Skin of body (tissue), 2 donors: ENCODE data around the gene CDK16. TPM values are rescaled to one million over a fixed set of nuclear protein-coding genes. Genes with fewer than 3 reads are reported as not detected.
A peak's percentile ranks its signal among the peaks of the same experiment; 100 is the strongest.

Experiments used
- DNase-seq: peaks from one replicate; lab custom pipeline; 2025; lab: John Stamatoyannopoulos, UW
- total RNA-seq: library from RNA; depleted of rRNA; stranded (reverse); fragments of >200 nt; gene quantifications from one replicate; pipeline ENCODE4 v1.2.3, GENCODE V29; 2014

Gene CDK16
- total RNA-seq, 1 donor from 2014 or later, result 38.7 TPM

DNA sequence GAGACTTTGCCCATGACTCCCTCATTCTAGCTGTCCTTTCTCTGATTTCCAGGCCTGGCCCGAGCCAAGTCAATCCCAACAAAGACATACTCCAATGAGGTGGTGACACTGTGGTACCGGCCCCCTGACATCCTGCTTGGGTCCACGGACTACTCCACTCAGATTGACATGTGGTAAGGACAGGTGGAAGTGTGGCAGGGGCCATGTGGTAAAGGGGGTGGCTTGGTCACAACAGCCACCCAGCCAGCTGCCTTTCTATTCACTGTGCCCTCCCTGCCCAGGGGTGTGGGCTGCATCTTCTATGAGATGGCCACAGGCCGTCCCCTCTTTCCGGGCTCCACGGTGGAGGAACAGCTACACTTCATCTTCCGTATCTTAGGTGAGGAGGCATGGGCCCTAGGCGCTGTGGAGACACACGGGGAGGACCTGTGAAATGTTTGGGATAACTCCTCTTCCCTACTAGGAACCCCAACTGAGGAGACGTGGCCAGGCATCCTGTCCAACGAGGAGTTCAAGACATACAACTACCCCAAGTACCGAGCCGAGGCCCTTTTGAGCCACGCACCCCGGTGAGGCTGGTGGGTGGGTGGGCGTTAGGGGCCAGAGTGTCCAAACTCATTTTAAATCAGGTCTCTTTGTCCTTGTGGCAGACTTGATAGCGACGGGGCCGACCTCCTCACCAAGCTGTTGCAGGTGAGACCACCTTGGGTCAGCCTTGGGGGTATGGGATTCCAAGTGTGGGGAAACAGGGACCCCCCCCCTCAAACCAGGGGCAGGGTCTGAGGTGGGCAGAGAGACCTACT lies 8.3 kb downstream of the CDK16 start:
- no peak for DNase-seq

DNA sequence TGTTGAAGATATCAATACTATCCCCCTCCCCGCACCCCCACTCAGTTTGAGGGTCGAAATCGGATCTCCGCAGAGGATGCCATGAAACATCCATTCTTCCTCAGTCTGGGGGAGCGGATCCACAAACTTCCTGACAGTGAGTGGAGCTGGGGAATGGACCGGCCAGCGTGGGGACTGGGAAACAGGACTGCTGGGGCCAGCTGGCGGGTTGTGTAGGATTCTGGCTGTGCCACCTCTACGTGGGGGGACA lies 8.8 kb downstream of the CDK16 start:
- DNase-seq, result no peak

DNA sequence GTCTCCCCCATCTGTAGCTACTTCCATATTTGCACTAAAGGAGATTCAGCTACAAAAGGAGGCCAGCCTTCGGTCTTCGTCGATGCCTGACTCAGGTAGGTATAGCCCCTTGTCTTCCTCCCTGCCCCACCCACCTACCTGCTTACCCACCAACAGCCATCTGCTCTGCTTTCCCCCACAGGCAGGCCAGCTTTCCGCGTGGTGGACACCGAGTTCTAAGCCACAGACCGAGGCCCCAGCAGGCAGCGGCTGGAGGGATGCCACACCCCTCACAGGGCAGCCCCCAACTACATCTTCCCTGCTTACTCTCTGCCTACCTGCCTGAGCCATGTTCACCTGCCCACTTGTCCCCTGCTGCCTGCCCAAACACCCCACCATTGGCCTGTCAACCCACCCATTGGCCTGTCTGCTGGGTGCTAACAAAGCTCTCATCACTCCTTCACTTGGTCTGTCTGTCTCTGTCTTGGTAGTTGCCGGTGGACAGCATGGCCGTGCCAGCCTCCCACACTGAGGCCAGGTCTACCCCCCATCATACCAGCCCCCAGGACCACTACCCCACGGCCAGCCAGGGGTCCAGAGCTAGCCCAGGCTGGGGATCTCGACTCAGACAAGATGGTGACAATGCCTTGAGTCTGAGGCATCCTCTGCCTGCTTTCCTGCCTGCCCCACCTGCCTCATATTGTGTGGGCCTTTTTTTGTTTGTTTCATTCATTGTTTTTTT lies 10.2 kb downstream of the CDK16 start:
- no peak for DNase-seq

DNA sequence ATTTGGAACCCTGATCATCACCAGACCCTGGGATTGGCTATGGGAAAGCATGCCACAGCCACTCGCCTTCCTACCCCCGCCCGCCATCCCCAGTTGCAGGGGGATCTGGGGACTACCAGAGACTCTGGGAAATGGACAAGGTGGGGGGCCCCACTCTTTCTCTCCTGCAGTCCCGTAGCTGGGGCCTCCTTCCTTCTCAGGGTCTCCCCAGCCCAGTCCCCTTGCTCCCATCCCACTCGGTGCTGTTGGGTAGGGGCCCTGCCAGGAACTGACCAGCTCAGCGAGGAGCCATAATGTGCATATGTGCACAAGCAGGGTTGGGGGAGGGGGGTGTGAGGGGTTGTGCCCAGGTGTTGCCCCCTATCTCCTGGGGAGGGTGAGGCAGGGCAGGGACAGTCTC lies 10.9 kb downstream of the CDK16 start:
- no peak for DNase-seq

DNA sequence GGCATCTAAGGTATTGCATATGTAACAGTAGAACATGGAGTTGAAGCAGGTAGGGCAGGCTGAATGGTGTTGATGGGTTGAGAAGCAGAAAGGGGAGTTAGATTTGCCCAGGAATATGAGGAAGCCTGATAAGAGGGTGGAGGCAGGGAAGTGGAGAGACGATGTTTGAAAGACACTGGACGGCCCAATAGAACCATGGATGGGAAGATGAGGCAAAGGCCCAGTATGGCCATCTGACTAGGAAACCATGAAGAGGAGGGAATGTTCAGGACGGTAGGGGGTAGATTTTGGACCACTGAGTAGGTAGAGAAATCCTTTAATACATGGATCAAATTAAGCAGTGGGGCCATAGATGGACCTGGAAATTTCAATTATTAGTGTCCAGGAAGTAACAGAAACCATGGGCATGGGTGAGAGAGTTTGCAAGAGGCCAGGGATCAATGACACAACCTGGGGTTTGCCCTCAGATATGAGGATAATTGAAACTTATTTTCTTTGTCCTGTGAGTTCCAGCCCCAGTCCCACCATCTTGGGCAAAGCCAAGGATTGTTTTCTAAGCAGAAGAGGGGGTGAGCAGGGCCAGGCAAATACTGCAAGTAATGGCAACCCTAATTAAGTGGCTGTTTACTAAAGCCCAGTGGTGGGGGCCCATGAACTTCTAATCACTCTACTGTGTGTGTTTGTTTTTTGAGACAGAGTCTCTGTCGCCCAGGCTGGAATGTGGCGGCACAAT lies 11.8 kb downstream of the CDK16 start:
- DNase-seq, result no peak

DNA sequence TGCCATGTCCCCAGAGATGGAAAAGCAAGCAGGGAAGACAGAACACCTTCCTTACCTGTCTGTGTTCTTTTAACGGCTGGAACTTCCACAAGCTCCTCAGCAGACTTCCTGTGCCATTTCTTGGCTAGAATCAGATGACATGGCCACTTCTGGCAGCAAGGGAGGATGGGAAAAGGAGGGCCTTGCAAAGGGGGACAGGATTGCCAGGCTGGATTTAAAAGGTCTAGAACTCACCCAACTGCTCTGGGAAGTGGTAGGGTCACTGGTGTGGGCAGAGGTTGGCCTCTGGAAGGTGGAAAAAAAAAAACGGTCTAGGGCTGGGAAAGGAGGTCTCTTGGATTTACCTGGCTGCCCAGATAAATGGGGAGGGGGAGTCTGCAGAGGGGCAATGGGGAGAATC lies 12.7 kb downstream of the CDK16 start:
- no peak for DNase-seq

DNA sequence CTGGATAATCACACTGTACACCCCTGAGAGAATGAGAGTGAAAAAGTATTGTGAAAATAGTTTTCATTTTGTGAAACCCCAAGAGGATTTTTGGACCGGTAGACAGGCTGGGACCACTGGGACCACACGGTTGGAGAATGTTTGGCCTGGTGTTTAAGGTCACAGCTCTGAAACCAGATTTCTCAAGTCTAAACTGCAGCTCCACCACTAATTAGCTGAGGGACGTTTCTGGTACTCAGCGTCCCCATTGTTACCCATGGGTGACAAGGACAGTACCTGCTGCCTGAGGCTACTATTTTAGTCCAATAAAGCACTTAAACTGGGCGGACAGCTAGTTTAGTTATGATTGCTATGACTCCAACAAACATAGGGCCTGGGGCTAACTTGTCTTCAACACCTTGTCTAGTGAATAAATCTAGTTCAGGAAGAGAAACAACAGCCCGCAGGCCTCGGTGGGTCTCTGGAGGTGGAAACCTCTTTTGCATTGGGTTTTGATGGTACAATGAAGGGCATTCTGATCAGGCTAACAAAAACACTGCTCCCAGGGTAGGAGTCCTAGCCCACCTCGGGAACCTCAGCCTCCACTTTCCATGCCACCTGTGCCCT lies 13.8 kb downstream of the CDK16 start:
- no peak for DNase-seq

DNA sequence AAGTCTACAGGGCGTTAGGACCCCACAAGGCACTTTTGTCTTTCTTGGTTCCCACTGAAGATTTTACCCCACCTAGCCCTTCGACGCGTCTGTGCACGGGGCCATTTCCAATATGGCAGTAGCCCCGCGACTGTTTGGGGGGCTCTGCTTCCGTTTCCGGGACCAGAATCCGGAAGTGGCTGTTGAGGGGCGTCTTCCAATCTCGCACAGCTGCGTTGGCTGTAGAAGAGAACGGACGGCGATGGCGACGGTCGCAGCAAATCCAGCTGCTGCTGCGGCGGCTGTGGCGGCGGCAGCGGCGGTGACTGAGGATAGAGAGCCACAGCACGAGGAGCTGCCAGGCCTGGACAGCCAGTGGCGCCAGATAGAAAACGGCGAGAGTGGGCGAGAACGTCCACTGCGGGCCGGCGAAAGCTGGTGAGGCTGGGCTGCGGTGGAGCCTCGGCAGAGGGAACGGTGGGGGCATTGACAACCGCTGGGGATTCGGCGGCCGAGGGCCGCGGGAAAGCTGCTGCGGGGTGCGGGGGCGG lies 14.4 kb downstream of the CDK16 start, which contains the start of gene USP11:
Gene USP11 (plus strand): TSS at position 207 of the 530 bp plus-strand sequence. CDS start 35 bp downstream, at position 242.
- peak; percentile 26 for DNase-seq

DNA sequence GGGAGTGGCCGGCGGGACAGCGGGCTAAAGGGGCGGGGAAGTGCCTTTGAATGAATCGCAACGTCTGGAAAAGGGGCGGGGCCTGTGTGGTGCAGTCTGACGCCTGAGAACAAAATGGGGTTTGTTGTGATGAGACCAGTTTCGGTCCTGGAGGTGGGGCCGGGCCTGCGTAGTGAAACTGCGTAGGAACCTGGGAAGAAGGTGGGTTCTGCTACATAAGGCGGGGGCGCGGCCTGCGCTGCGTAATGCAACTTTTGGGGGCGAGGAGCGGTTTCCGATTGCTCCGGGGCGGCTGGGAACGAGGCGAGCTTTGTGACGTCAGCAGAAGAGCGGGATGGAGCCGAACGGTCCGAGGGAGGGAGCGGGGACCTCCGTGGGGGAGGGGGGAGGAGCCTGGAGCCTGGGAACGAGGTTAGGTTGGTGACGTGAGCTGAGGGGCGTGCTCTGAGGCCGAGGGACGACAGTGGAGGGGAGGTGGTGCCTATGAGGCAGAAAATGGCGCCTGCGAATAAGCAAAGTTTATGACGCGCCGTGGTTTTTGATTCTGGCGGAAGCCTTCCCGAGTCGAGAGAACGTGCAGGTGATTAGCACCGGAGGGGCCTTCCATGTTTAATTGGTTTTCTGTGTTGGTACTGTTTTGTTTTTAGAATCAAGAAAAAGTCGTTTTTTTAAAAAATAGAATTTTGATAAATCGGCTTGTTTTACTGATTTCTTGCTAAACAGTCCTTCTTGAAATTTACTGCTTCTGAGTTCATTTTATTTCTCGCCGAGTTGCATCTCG lies 15.0 kb downstream of the CDK16 start:
- peak; percentile 98 for DNase-seq

DNA sequence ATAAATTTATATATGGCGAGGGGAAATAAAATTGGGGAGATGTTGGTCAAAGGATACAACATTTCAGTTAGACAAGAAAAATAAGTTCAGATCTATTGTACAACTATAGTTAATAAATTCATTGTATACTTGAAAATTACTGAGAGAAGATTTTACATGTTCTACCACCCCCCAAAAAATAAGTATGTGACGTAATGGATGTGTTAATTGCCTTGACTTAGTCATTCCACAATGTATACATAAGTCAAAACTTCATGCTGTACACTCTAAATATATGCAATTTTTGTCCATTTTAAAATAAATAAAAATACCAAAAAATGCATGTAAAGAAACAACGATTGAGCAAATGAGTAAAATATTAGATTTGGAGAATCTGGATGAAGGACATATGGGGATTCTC lies 16.1 kb downstream of the CDK16 start:
- no peak for DNase-seq

DNA sequence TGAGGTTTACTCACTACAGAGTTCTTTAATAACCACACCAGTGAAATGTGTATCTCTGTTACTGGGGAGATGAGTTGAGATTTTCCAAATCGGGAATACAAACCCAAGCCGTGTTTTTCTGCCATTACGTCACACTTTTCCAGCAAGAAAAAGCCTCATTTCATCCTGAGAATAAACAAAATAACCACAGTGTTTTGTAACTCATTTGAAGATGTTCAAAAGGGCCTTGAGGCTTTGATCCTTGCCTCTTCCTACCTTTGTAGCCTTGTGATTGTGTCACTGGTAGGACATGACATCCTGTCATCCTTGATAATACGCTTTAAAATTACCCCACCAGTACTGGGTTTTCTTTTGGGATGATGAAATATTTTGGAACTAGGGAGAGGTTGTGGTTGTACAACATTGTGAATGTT lies 17.2 kb downstream of the CDK16 start:
- DNase-seq, result no peak

DNA sequence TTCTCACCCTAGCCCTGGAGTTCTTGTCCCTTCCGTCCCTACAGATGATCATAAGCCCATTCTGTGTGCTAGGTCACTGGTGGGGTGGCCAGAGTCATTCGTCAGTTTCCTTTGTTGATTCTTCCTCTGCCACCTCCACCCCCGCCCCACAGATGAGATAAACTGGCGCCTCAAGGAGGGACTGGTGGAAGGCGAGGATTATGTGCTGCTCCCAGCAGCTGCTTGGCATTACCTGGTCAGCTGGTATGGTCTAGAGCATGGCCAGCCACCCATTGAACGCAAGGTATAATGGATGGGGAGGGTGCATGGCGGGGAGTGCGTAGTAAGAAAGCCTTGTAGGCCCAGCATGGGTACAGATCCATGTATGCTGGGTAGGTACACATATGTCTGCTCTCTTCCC lies 20.7 kb downstream of the CDK16 start:
- DNase-seq, result no peak

DNA sequence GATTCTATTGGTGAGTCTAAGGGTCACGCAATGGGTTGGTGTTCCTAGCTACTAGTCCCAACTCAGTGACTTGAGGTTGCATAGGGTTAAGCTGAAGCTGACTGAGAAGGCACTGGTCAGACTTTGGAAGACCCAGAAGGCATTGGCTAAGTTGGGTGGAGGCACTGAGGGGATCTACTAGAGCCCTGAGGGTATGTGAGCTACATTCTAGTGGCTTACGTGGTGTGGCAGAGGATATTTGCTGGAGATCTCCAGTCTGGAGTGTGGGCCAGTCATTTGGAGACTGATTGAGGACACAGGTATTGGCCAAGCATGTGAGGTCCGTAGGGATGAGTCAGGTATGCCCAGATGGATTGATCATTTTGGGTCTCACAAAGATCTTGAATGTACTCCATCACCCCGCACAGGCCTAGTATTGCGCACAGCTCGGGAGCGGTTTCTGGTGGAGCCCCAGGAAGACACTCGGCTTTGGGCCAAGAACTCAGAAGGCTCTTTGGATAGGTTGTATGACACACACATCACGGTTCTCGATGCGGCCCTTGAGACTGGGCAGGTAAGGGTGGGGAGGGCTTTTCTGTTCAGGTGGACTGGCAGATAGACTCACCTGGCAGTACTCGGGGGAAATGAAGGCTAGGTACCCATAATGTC lies 21.5 kb downstream of the CDK16 start:
- DNase-seq, result no peak

DNA sequence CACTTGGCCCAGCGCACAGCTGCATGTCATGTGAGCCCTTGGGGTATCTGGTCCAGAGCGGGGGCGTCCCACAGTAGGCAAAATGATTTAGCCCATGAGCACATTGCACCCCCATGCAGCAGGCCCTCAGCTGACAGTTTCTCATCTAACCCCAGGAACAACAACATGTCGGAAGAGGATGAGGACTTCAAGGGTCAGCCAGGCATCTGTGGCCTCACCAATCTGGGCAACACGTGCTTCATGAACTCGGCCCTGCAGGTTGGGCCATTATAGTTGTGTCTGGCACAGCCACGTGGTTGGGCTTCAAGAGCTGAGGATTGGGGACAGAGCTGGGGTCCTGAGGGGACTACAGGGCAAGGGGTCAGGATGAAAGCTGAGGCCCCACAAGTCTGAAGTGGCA lies 22.1 kb downstream of the CDK16 start:
- no peak for DNase-seq

DNA sequence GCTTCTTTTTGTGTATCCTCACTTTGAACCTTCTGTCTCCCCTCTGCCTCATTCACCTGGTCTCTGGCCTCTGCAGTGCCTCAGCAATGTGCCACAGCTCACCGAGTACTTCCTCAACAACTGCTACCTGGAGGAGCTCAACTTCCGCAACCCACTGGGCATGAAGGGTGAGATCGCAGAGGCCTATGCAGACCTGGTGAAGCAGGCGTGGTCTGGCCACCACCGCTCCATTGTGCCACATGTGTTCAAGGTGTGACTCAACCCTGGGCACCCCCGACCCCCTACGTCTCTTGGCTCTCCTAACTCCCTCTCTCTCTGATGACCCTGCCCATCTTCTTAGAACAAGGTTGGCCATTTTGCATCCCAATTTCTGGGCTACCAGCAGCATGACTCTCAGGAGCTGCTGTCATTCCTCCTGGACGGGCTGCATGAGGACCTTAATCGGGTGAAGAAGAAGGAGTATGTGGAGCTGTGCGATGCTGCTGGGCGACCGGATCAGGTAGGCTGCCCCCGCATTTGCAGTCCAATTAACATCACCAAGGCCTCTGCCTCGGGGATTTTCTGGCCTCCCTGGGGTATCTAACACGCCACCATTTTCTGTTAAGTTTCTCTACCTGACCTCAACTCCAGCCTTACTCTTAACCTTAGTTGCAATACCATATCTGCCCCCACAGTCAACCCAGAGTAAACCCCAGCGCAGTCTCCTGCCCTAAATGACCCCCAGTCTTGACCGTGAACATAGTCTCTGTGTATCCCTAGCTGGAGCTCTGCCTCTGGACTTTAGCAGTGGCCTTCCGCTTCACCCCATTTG lies 22.9 kb downstream of the CDK16 start:
- no peak for DNase-seq

DNA sequence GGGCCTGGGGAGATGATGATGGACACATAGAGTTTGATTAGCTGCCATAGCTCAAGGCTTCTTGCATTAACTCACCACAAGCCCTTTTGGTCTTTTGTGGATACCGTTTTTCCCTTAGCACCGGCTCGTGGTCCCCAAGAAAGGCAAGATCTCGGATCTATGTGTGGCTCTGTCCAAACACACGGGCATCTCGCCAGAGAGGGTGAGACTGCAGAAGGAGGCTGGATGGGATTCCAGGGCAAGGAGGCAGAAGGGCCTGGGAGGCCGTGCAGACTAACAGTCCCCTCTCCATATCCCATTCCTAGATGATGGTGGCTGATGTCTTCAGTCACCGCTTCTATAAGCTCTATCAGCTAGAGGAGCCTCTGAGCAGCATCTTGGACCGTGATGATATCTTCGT lies 23.8 kb downstream of the CDK16 start:
- DNase-seq, result no peak

DNA sequence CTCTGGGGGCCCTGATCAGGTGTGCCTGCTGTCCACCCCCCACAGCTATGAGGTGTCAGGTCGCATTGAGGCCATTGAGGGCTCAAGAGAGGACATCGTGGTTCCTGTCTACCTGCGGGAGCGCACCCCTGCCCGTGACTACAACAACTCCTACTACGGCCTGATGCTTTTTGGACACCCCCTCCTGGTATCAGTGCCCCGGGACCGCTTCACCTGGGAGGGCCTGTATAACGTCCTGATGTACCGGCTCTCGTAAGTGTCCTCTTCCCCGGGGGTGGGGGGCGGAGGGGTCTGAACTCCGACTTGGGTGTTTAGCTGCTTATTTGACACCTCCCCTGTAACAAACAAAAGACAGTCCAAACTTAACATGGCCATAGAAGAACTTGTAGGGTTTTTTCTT lies 24.9 kb downstream of the CDK16 start:
- DNase-seq, result no peak

DNA sequence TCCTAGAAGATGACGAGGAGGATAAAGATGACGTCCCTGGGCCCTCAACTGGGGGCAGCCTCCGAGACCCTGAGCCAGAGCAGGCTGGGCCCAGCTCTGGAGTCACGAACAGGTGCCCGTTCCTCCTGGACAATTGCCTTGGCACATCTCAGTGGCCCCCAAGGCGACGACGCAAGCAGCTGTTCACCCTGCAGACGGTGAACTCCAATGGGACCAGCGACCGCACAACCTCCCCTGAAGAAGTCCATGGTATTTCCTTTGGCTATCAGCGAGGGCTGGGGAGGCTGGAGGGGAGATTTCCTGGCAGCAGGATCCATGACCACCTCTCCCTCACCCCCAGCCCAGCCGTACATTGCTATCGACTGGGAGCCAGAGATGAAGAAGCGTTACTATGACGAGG lies 26.2 kb downstream of the CDK16 start:
- DNase-seq, result no peak

DNA sequence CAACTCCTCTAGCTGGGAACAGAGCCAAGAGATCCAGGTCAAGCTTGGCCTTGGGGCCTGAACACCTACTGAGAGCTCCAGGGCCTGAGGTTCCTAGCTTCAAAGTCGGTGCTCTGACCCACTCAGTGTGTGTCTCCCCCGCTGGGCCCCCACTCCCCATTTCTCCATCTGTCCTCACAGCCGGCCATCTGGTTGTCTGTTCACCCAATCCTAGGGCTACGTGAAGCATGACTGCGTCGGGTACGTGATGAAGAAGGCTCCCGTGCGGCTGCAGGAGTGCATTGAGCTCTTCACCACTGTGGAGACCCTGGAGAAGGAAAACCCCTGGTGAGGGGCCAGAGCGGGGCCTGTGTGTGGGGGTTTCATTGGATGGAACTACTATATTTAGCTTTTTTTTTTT lies 26.7 kb downstream of the CDK16 start:
- DNase-seq, result no peak
